ENCODE measurements around the gene MLLT10.
A peak's percentile ranks its signal among the peaks of the same experiment; 100 is the strongest.
"Not testable (repeated sequence)": the region's sequence is repeated elsewhere in the genome, so short reads cannot be mapped to it uniquely, and the experiment has no call there.

Gene MLLT10

DNA sequence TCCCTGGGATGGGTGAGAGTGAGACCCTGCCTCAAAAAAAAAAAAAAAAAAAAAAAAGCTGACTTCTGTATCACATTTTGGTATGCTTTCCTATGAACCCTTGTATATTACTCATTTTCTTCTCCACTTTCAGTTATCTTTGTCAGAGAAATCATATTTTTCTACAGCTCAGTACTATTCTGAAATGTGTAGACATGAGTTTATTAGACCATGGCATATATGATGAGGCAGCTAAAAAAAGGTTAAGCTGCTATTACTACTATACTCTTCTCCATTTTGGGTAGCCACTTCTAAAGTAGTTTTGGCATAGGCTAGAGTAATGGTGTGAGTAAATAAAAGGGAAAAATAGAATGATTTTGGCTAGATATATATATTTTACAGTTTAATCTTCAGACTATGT, 53.4 kb downstream of the MLLT10 start:
- no peak for DNase-seq

DNA sequence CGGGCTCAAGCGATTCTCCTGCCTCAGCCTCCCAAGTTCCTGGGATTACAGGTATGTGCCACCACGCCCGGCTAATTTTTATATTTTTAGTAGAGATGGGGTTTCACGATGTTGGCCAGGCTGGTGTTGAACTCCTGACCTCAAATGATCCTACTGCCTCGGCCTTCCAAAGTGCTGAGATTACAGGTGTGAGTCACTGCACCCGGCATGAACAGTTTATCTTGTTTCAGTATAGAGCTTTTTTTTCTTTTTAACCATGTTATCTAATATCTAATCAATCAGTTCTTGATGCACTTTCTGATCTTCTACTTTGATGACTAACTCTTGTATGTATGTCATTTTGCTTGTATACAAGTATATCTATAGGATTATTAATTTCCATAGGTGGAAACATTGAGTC, 54.1 kb downstream of the MLLT10 start:
- not testable (repeated sequence) for DNase-seq

DNA sequence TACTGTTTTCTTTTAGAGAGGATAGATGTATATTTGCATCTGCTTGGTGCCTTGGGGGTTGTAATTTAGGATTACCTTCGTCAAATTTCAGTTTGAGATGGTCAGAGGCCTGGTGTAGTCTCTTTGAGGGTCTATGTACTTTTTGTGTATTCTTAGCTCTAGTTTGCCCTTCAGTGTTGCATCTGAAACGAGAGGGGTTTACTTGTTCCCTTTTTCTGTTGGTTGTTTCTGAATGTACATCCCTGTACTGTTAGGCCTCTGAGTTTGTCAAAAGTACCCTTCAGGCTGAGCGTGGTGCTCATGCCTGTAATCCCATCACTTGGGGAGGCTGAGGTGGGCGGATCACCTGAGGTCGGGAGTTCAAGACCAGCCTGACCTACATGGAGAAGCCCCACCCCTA, 60.0 kb downstream of the MLLT10 start:
- DNase-seq: no peak

DNA sequence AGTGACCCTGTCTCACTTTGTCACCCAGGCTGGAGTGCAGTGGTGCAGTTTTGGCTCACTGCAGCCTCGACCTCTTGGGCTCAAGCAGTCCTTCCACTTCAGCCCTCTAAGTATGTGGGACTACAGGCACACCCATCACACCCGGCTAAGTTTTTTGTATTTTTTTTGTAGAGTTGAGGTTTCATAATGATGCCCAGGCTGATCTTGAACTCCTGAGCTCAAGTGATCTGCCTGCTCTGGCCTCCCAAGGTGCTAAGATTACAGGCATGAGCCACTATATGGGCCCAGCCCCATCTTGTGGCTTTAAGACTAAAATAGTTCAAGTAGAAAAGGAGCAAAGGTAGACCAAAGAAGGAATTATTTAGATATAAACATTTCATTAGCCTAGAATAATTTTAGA, 65.5 kb downstream of the MLLT10 start:
- no peak for DNase-seq

DNA sequence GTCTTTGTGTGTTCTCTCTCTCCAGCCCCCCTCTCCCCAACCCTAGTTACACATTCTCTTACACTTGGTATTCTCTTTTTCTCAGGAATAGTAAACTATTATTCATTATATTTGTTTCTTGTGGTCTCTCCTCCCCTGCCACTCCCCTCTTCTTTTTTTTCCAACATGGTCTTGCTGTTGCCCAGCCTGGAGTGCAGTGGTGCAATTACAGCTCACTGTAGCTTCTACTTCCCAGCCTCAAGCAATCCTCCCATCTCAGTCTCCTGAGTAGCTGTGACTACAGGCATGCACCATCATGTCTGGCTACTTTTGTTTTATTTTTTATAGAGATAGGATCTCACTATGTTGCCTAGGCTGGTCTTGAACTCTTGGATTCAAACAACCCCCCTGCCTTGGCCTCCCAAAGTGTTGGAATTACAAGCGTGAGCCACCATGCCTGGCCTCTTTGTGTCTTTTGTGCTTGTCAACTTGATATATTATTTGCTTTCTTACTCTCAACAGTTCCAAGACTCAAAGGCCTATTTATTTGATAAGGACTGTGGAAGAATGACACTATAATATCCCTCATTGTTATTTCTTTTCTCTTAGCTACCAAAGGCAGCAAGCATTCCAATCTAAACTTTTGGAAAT, 66.9 kb downstream of the MLLT10 start:
- no peak for DNase-seq

DNA sequence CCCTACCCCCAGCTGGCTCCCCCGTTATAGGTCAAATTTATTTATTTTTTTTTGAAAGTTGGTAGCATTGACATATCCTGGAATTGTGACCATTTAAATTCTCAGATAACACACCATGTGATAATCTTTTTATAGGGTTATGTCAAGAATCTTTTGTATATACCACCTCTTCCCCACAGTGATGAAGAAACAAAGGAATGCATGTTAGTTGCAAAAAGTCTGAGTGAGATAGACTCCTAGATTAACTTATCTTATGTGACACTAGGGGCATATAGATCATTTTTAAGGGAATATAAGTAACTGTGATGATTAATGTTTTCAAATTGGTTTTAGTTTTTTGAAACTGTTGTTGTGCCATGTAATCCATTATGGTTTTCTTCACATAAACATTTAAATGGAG, 68.3 kb downstream of the MLLT10 start:
- DNase-seq: no peak

DNA sequence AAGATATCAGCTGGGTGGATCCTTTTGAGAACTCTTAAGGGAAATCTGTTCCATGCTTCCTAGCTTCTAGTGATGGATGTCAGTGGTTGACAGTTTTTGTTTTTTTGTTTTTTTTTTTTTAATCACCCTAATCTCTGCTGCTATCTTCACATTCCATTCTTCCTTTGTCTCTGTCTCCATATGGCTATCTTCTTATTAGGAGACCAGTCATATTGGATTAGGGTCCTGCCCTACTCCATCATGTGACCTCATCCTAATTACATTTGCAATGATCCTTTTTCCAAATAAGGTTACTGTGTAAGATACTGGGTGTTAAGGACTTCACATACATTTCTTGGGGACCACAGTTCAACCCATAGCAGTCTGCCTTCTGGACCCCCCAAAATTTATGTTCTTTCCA, 69.7 kb downstream of the MLLT10 start:
- no peak for DNase-seq

DNA sequence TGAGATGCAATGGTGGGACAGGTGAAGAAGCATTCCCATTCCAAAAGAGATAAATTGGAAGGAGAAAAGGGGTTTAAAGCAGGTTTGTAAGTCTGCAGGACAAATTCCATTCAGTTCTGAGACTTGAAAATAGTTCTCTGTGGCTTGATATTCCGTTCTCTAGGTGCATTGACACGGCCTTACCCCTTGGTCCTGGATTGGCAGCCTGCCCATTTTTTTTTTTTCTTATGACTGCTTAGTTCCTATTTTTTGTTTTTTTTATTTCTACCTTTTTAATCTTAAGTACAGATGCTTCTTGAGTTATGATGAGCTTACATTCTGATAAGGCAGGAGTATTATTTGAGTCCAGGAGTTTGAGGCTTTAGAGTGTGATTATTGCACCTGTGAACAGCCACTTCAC, 70.6 kb downstream of the MLLT10 start:
- DNase-seq: no peak

DNA sequence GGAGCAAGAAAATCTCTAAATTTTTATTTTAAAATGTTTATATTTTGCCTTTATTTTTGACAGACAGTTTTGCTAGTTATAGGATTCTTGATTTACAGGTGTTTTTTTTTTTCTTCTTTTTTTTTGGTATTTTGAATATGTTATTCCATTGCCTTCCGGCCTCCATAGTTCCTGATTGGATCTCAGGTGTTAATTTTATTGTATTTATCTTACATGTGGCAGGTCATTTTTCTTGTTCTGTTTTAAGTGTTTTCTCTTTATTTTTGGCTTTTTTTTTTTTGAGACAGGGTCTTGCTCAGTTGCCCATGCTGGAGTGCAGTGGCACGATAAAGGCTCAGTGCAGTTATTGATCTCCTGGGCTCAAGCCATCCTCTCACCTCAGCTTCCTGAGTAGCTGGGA, 73.9 kb downstream of the MLLT10 start:
- DNase-seq: no peak

DNA sequence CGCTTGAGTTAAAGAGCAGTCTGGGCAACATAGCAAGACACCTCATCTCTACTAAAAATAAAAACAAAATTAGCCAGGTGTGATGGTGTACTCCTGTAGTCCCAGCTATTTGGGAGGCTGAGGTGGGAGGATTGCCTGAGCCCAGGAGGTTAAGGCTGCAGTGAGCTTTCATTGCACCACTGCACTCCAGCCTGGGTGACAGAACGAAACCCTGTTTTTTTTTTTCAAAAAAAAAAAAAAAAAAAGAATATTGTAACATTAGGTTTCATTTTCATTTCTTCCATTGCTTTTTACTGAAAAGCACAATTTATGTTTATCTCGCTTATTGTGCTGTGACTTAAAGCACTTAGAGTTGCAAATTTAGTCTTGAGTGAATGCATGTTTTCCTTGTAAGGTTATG, 80.0 kb downstream of the MLLT10 start:
- no peak for DNase-seq

DNA sequence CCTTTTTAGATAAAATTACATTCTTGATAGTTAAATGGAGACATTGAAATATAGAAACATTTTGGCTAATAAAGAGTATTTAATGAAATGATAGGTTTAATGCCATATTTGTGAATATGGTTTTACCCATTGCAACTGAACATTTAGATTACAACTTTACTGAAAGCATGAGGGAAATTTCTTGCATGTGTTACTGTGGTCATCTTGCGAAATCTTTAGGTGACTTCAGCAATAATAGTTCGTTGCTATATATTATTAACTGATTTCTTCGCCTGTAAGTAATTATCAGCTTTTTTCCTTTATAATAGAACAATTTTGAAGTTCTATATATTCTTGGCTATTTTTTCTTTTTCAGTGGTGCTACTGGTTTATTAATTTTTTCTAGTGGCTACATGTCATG, 83.2 kb downstream of the MLLT10 start:
- no peak for DNase-seq

DNA sequence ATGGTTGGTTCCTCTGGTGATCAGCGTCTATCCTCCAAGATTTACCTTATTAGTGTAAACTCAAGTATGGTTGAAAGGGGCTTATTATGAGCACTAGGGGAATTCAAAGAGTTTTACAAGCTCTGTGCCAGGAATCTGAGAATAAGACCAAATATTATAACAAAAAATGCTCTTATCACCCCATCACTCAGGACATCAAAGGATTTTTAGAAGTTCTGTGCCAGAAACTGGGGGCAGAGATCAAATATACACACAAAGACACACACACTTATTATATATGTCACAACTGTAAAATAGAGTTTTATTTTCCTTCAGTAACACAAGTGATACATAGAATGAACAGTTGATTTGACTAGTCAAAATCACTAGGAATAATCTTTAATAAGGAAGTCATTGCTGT, 89.3 kb downstream of the MLLT10 start:
- DNase-seq: no peak

DNA sequence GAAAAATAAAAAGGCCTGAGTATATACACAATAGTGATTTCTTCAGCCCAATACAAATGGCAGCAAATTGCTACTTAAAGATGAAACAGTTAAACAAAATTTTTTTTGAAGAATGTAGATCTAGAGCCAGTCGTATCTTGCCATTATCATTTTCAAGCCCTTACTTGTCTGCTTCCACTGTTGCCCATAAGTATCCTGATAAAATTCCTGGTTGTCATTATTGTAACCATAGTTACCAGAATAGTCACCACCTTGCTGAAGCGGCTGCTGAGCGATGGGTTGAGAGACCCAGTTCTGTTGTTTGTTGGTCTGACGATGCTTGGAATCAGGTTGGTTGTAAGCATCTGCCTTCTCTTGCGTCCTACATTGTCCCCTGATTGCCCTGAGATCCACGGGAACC, 90.4 kb downstream of the MLLT10 start:
- DNase-seq: not testable (repeated sequence)

DNA sequence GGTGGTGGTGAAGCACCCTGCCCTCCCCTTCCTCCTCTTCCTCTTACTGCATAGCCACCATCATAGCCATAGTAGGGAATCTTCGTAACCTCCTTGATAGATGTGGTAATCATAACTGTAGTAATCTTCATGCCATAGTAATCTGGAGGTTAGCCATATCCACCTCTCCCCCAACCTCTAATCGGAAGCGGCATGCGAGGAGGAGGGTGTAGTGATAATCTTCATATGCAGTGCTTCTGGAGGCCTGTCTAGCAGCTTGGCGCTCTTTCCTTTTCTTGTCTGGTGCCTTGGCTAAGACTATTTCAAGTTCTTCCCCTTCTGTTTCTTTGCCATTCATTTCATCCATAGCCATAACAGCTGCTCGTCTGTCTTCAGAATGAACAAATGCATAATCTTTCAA, 90.9 kb downstream of the MLLT10 start:
- DNase-seq: no peak

DNA sequence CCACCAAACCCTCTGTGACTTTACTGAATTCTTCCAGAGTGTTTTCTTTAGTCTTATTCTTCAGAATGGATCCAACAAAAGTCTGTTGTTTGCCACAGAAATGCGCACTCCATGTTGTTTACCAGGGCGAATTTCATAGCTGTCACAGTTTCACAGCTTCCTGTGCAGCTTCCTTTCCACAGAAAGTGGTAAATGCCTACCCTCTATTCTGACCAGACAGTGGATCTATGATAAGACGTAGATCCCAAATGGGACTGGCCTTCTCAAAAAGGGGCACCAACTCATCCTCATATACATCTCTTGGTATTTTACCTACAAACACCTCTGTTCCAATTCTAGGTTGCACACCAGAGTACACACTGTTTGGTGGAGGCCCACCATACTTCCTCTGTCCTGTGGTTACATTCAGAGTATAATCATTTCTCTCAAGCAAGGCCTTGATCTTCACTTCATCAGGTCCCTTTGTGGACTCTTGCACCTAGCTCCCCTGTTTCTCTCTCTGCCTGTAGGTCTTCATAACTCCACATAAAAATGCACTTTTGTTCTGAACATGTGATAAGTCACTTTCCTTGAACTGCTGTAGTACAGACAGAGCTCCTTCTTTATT, 91.7 kb downstream of the MLLT10 start:
- DNase-seq: no peak

DNA sequence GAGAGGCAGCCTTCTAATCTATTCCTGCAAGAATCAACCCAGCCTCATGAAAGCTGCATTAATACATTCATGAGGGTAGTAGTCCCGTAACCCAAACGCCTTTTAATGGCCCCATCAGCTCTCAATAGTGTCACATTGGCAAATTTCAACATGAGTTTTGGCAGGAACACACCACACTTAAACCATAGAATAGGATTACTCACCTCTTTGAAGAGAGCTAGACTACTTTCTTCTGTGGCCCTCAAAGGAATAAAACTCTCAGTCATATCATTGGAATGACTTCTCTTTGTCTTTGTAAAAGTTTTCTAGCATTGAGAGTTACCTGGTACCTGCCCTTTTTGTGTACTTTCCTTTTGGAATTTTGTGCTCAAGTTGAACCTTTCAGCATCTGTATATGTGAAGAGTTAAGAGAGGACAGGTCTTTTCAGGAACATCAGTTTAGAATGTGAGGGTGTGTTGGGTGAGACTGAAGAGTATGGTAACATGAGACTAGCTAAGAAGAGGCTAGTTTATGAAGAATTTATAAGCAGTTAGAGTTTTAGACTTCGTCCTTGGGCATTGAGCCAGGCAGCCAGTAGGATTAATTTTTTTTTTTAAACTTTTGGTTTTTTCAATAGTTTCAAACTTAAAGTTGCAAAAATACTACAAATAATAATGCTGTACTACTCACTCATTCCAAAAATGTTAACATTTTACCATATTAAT, 92.6 kb downstream of the MLLT10 start:
- no peak for DNase-seq

DNA sequence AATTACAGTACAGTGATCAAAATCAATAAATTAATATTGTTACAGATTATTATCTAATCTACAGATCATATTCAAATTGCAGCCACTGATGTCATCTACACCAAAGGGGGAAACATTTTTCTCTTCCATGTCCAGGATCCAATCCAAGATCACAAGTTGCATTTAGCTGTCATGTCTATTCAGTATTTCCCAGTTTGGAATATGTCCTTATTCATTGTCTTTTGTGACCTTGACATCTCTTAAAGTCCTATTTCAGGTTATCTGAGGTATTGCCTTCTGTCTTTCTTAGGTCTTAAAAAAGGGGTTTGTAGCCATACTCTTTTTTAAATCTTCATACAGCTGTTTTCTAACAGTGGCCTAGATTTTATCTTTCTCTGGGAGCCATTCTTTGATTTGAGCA, 93.3 kb downstream of the MLLT10 start:
- DNase-seq: no peak

DNA sequence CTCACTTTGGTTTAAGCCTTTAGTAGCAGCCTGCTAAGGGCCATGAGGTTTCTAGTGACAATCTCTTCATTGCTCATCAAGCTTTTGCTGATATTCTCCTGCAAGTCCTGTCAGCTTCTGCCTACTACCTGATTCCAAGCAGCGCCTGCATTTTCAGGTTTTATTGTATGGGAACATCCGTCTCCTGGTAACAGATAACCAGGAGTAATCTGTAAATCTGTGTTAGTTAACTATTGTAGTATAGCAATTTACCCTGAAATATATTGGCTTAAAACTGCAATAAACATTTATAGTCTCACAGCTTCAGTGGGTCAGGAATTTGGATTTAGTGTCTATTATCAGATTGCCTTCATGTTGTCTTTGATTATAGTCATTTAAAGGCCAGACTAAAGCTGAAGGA, 94.0 kb downstream of the MLLT10 start:
- DNase-seq: no peak

DNA sequence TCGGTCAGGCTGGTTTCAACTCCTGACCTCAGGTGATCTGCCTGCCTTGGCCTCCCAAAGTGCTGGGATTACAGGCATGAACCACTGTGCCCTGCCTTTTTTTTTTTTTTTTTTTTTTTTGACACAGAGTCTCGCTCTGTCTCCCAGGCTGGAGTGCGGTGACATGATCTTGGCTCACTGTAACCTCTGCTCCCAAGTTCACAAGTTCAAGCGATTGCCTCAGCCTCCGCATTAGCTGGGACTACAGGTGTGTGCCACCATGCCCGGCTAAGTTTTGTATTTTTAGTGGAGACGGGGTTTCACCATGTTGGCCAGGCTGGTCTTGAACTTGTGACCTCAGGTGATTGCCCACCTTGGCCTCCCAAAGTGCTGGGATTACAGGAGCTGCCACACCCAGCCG, 94.6 kb downstream of the MLLT10 start:
- not testable (repeated sequence) for DNase-seq

DNA sequence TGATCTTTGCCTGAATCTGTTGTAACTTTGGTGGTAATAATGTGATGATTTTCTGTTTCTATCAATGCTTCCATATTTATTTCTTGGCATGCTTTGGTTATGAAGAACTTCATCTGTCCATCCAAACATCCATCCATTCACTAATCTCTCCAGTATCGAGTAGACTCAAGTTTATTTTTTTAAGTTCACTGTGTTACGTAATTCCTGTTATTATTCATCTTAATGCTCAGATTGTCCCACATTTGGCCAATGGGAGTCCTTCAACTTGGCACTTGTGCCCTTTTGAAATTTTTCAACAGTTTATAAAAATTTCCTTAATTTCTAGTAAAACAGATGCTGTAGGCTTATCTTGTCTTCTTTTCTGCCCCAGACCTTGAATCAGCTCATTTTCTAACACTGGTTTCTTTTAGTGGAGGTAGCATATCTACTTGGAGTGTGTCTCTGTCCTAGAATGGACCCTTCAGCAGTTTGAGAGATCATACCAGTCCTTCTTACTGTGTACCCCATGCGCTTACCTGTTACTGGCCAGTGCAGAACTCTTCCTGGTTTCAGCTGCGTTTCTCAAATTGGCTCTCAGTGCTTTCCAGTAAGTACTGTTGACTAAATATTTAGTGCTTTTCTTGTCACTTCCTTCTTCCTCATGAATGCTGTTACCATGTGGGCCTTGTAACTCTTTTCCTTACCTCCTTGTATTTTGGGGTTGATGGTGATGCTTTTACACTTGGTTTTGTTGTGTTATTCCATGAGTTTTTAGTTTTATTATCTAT, 100.8 kb downstream of the MLLT10 start:
- no peak for DNase-seq

DNA sequence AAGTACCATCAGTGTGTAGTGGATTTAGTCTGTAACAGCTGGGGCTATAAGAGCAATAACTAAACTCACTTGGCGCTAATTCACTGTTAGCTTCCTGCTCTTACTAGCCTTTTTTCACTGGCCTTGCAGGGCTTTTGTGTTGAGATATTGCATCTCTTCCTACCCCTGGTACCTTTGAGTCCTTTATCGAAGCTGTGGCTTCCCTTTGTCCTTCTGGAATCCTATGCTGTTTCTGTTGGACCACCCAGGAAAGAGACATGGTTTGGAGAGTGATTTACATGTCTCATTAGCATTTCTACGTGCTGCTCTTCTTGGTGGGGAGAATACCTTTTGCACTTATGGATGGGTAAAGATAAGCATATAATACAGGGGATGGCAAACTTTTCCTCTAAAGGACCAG, 103.8 kb downstream of the MLLT10 start:
- DNase-seq: no peak

DNA sequence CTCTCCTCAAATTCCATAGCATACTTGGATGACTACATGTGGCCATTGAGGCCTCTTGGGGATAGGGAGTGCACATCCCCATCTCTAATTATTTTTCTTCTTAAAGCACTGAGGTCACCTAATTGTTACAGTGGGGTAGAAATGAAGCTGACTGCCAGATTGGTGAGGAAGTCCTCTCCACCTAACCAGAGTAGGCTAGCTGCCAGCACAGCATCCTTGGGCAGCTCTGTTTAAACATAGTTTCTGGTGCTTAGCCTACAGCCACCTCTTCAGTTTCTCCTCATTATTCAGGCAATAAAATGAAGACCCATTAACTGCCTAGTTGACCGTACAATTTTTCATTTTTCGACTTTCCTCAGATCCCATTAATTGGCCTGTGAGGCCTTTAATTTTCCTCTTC, 104.6 kb downstream of the MLLT10 start:
- DNase-seq: peak; percentile 52

DNA sequence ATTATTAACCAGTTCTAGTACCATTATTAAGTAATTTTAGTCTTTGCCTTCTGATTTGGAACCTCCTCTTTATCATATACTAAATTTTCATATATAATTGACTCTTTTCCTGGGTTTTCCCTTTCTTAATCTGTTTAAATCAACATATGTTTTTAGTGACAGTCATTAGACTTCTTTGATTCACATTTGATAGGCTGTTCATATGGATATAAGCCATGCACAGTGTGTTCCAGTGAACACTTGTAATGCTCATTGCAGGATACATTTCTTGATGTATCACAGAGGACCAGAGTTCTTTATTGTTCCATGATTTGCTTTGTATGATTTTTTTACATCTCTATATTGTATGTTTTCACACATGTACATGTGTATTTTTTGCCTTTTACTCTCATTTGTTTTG, 114.0 kb downstream of the MLLT10 start:
- no peak for DNase-seq

DNA sequence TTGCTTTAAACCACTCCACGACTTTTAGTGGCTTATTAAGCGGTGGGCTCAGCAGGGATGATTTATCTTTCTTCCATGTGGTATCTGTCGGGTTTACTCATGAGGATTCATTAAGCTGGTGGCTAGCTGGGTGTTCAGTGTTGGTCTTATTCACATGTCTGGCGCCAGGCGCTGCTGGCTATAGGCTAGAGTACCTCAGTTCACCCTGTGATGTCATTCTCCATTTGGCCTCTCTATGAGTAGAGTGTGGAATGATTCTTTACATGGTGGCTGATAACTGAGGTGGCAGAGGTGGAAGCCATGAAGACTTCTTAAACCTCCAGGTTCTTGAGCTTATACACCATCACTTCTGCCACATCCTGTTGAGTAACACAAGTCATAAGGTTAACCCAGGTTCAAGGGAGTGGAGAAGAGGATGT, 115.4 kb downstream of the MLLT10 start:
- no peak for DNase-seq
